Endothelial cell (in vitro differentiated cells): ENCODE data around the gene SEC24A. TPM values are rescaled to one million over a fixed set of nuclear protein-coding genes. Genes with fewer than 3 reads are reported as not detected.
"Not testable (repeated sequence)": the region's sequence is repeated elsewhere in the genome, so short reads cannot be mapped to it uniquely, and the experiment has no call there.

Experiments used
- DNase-seq: peaks from one replicate; pipeline ENCODE4 v3.0.0; 2021; ENCODE audit warnings: low spot score
- H3K27ac Mint-ChIP-seq: one replicate; pipeline ENCODE4 v1.8.0; 2021; ENCODE audit warnings: mixed read lengths, inconsistent platforms; ENCODE audit not compliant: unreplicated experiment
- H3K27me3 Mint-ChIP-seq: one replicate; pipeline ENCODE4 v1.8.0; 2021; ENCODE audit warnings: mild to moderate bottlenecking, moderate library complexity, mixed read lengths, inconsistent platforms; ENCODE audit not compliant: unreplicated experiment
- H3K36me3 Mint-ChIP-seq: one replicate; pipeline ENCODE4 v1.8.0; 2021; ENCODE audit warnings: mild to moderate bottlenecking, low read depth, mixed read lengths, inconsistent platforms; ENCODE audit not compliant: unreplicated experiment
- H3K4me1 Mint-ChIP-seq: one replicate; pipeline ENCODE4 v1.8.0; 2021; ENCODE audit warnings: mild to moderate bottlenecking, mixed read lengths, inconsistent platforms; ENCODE audit not compliant: unreplicated experiment
- H3K4me3 Mint-ChIP-seq: one replicate; pipeline ENCODE4 v1.8.0; 2021; ENCODE audit warnings: mild to moderate bottlenecking, mixed read lengths, inconsistent platforms; ENCODE audit not compliant: unreplicated experiment
- H3K9me3 Mint-ChIP-seq: one replicate; pipeline ENCODE4 v1.8.0; 2021; ENCODE audit warnings: mixed read lengths, inconsistent platforms; ENCODE audit not compliant: unreplicated experiment
- CTCF ChIP-seq: fragments of 200-600 bp; sonication (generic); IDR thresholded peaks from one replicate; pipeline ENCODE4 v1.5.0; 2021; ENCODE audit warnings: antibody characterized with exemption; ENCODE audit not compliant: unreplicated experiment
- total RNA-seq: library from RNA; stranded (reverse); fragmentation: NEBNext Ultra II Directional; extraction: Animal tissue kit (Norgen Biotek cat#: 25700); gene quantifications from one replicate; pipeline ENCODE4 v1.2.1, GENCODE V29; 2021; ENCODE audit not compliant: unreplicated experiment

The SEC24A gene
- total RNA-seq, 1 donor from 2014 or later: 17.6 TPM

GRCh38 chr5:134708301-134708700 lies 59.7 kb downstream of the SEC24A start:
- Mint-ChIP-seq H3K27me3 (no peaks in the 10 kb centered on the region), H3K36me3 (peaks cover 14% of the 10 kb centered on the region), H3K4me3 (no peak overlapping the region), H3K4me1 (no peaks in the 10 kb centered on the region), H3K9me3 (no peaks in the 10 kb centered on the region), H3K27ac (no peak overlapping the region)
- no peak for TF ChIP-seq CTCF
- DNase-seq: no peak

GRCh38 chr5:134714120-134714519 lies 65.5 kb downstream of the SEC24A start:
- H3K27me3 Mint-ChIP-seq: no peaks in the 10 kb centered on the region
- no peak overlapping the region for H3K4me3 Mint-ChIP-seq
- no peak overlapping the region for H3K27ac Mint-ChIP-seq
- no peak for DNase-seq
- H3K36me3 Mint-ChIP-seq: peaks cover 9% of the 10 kb centered on the region
- no peak for TF ChIP-seq CTCF
- no peaks in the 10 kb centered on the region for H3K4me1 Mint-ChIP-seq
- H3K9me3 Mint-ChIP-seq: no peaks in the 10 kb centered on the region

- no peaks in the 10 kb centered on the region for H3K9me3 Mint-ChIP-seq
- DNase-seq: no peak
- no peaks in the 10 kb centered on the region for H3K27me3 Mint-ChIP-seq
- no peaks in the 10 kb centered on the region for H3K4me1 Mint-ChIP-seq
- TF ChIP-seq CTCF: no peak
- H3K36me3 Mint-ChIP-seq: peaks cover 9% of the 10 kb centered on the region
- H3K4me3 Mint-ChIP-seq: no peak overlapping the region
- H3K27ac Mint-ChIP-seq: no peak overlapping the region
These were observed 66.0 kb downstream of the SEC24A start for GRCh38 chr5:134714541-134714940.

GRCh38 chr5:134715466-134715865 lies 66.9 kb downstream of the SEC24A start:
- H3K27me3 Mint-ChIP-seq, H3K36me3 Mint-ChIP-seq, DNase-seq, H3K4me3 Mint-ChIP-seq, H3K4me1 Mint-ChIP-seq, H3K27ac Mint-ChIP-seq, H3K9me3 Mint-ChIP-seq: not testable (repeated sequence)

GRCh38 chr5:134724872-134725271 lies 76.3 kb downstream of the SEC24A start:
- H3K36me3 Mint-ChIP-seq: no peaks in the 10 kb centered on the region
- H3K9me3 Mint-ChIP-seq: no peaks in the 10 kb centered on the region
- TF ChIP-seq CTCF: no peak
- no peaks in the 10 kb centered on the region for H3K4me1 Mint-ChIP-seq
- no peaks in the 10 kb centered on the region for H3K27me3 Mint-ChIP-seq
- H3K27ac Mint-ChIP-seq: no peak overlapping the region
- no peak overlapping the region for H3K4me3 Mint-ChIP-seq
- no peak for DNase-seq

- no peaks in the 10 kb centered on the region for H3K4me1 Mint-ChIP-seq
- DNase-seq: no peak
- H3K36me3 Mint-ChIP-seq: no peaks in the 10 kb centered on the region
- peaks cover 2% of the 10 kb centered on the region for H3K27me3 Mint-ChIP-seq
- H3K27ac Mint-ChIP-seq: no peak overlapping the region
- H3K9me3 Mint-ChIP-seq: no peaks in the 10 kb centered on the region
- no peak for TF ChIP-seq CTCF
- H3K4me3 Mint-ChIP-seq: no peak overlapping the region
These were observed 84.2 kb downstream of the SEC24A start for GRCh38 chr5:134732819-134733218.
